ENCODE results near the gene UCN3. TPM values are rescaled to one million over a fixed set of nuclear protein-coding genes. Genes with fewer than 3 reads are reported as not detected.

Gene UCN3
- total RNA-seq, 1 donor from 2014 or later = not detected

- Mint-ChIP-seq H3K4me1 (no peaks in the 10 kb centered on the region), H3K36me3 (no peaks in the 10 kb centered on the region), H3K27me3 (ENCODE audit: insufficient read depth, low read depth) (peaks cover 2% of the 10 kb centered on the region), H3K9me3 (no peaks in the 10 kb centered on the region), H3K27ac (no peak overlapping the region), H3K4me3 (no peak overlapping the region)
- no peak for DNase-seq (ENCODE audit: low spot score)
- H3F3A ChIP-seq (ENCODE audit: low read depth) = no peaks in the 10 kb centered on the region
- H3K36me3 ChIP-seq = no peaks in the 10 kb centered on the region
- no peaks in the 10 kb centered on the region for H3K9me3 ChIP-seq (ENCODE audit: low read depth)
- no peak overlapping the region for H3K9ac ChIP-seq
- H4K20me1 ChIP-seq (ENCODE audit: low read depth) = no peaks in the 10 kb centered on the region
- no peak overlapping the region for H3K27ac ChIP-seq
- H3K27me3 ChIP-seq = no peaks in the 10 kb centered on the region
- H3K4me2 ChIP-seq = no peak overlapping the region
- no peak overlapping the region for H2AFZ ChIP-seq (replicated peaks)
- TF ChIP-seq EZH2 (IDR thresholded peaks at IDR 0.05) (no peak), EZH2phosphoT487 (IDR thresholded peaks at IDR 0.05) (no peak)
- no peak overlapping the region for H3K4me3 ChIP-seq
- H3K4me1 ChIP-seq = no peaks in the 10 kb centered on the region
- no peaks in the 10 kb centered on the region for H3K79me2 ChIP-seq (ENCODE audit: low read depth)
Observed at GRCh38 chr10:5354068-5354467, 10.7 kb upstream of the UCN3 start.

- Histone ChIP-seq H3K9me3 (ENCODE audit: low read depth) (no peaks in the 10 kb centered on the region), H2AFZ (replicated peaks) (no peak overlapping the region), H3K27me3 (no peaks in the 10 kb centered on the region), H4K20me1 (ENCODE audit: low read depth) (no peaks in the 10 kb centered on the region), H3K79me2 (ENCODE audit: low read depth) (no peaks in the 10 kb centered on the region), H3K9ac (no peak overlapping the region), H3K4me3 (no peak overlapping the region), H3F3A (ENCODE audit: low read depth) (no peaks in the 10 kb centered on the region), H3K4me1 (no peaks in the 10 kb centered on the region), H3K27ac (no peak overlapping the region), H3K4me2 (no peak overlapping the region), H3K36me3 (no peaks in the 10 kb centered on the region)
- Mint-ChIP-seq H3K27me3 (ENCODE audit: insufficient read depth, low read depth) (no peaks in the 10 kb centered on the region), H3K36me3 (no peaks in the 10 kb centered on the region), H3K4me3 (no peak overlapping the region), H3K9me3 (no peaks in the 10 kb centered on the region), H3K4me1 (no peaks in the 10 kb centered on the region), H3K27ac (no peak overlapping the region)
- DNase-seq (ENCODE audit: low spot score) = no peak
- TF ChIP-seq CTCF (IDR thresholded peaks at IDR 0.05) (no peak), EZH2phosphoT487 (IDR thresholded peaks at IDR 0.05) (no peak)
Observed at GRCh38 chr10:5355594-5356301, 9.0 kb upstream of the UCN3 start.

GRCh38 chr10:5356302-5356763 lies 8.4 kb upstream of the UCN3 start:
- DNase-seq (ENCODE audit: low spot score) = no peak
- no peak overlapping the region for H3K4me2 ChIP-seq
- no peaks in the 10 kb centered on the region for H4K20me1 ChIP-seq (ENCODE audit: low read depth)
- H3F3A ChIP-seq (ENCODE audit: low read depth) = no peaks in the 10 kb centered on the region
- no peaks in the 10 kb centered on the region for H3K9me3 ChIP-seq (ENCODE audit: low read depth)
- Mint-ChIP-seq H3K4me3 (no peak overlapping the region), H3K27ac (no peak overlapping the region), H3K9me3 (no peaks in the 10 kb centered on the region), H3K27me3 (ENCODE audit: insufficient read depth, low read depth) (no peaks in the 10 kb centered on the region), H3K36me3 (no peaks in the 10 kb centered on the region), H3K4me1 (no peaks in the 10 kb centered on the region)
- no peaks in the 10 kb centered on the region for H3K4me1 ChIP-seq
- no peaks in the 10 kb centered on the region for H3K36me3 ChIP-seq
- H3K27ac ChIP-seq = no peak overlapping the region
- H3K27me3 ChIP-seq = no peaks in the 10 kb centered on the region
- H3K9ac ChIP-seq = no peak overlapping the region
- TF ChIP-seq EZH2 (IDR thresholded peaks at IDR 0.05) = no peak
- H3K79me2 ChIP-seq (ENCODE audit: low read depth) = no peaks in the 10 kb centered on the region
- no peak overlapping the region for H2AFZ ChIP-seq (replicated peaks)
- no peak overlapping the region for H3K4me3 ChIP-seq

GRCh38 chr10:5360318-5360915 lies 4.3 kb upstream of the UCN3 start:
- no peak for TF ChIP-seq EZH2 (IDR thresholded peaks at IDR 0.05)
- no peak for TF ChIP-seq CTCF (IDR thresholded peaks at IDR 0.05)
- no peak for TF ChIP-seq EZH2phosphoT487 (IDR thresholded peaks at IDR 0.05)

More at GRCh38 chr10:5360318-5360915, 4.3 kb upstream of the UCN3 start:
- Mint-ChIP-seq H3K4me3 (no peak overlapping the region), H3K27ac (no peak overlapping the region), H3K9me3 (no peaks in the 10 kb centered on the region), H3K4me1 (peaks cover 6% of the 10 kb centered on the region), H3K27me3 (ENCODE audit: insufficient read depth, low read depth) (no peaks in the 10 kb centered on the region), H3K36me3 (no peaks in the 10 kb centered on the region)
- H3K27me3 ChIP-seq = no peaks in the 10 kb centered on the region
- no peaks in the 10 kb centered on the region for H3K4me1 ChIP-seq
- H3K36me3 ChIP-seq = no peaks in the 10 kb centered on the region
- no peaks in the 10 kb centered on the region for H3F3A ChIP-seq (ENCODE audit: low read depth)
- no peaks in the 10 kb centered on the region for H3K79me2 ChIP-seq (ENCODE audit: low read depth)
- DNase-seq (ENCODE audit: low spot score) = no peak
- no peak overlapping the region for H3K4me2 ChIP-seq
- no peak overlapping the region for H3K4me3 ChIP-seq
- H3K27ac ChIP-seq = no peak overlapping the region
- H3K9ac ChIP-seq = no peak overlapping the region
- no peak overlapping the region for H2AFZ ChIP-seq (replicated peaks)
- H3K9me3 ChIP-seq (ENCODE audit: low read depth) = no peaks in the 10 kb centered on the region
- no peaks in the 10 kb centered on the region for H4K20me1 ChIP-seq (ENCODE audit: low read depth)
